A549 (cell line): ENCODE data around the gene OBSL1.

Experiments
- CBX2 ChIP-seq: fragments of 200-600 bp; sonication (generic); IDR thresholded peaks from 2 replicates; pipeline ENCODE4 v1.6.1; 2016; ENCODE audit warnings: low read depth, mild to moderate bottlenecking, borderline replicate concordance
- ESRRA ChIP-seq: fragments of 150-350 bp; IDR thresholded peaks from 2 replicates; pipeline ENCODE4 v1.6.1; 2014; ENCODE audit warnings: mild to moderate bottlenecking, low read length, borderline replicate concordance
- HOXB5 ChIP-seq: fragments of 250-450 bp; sonication (Bioruptor Pico); IDR thresholded peaks from 2 replicates; pipeline ENCODE4 v1.5.0; 2020; ENCODE audit warnings: mild to moderate bottlenecking, moderate library complexity
- JUN ChIP-seq, 2 experiments: fragments of >200 bp; sonication (Bioruptor Twin); formaldehyde crosslinking; IDR thresholded peaks; 2 replicates in 1 of 2; 3 replicates in 1 of 2; pipeline ENCODE4 v1.6.1; 2016 to 2017
- KDM1A ChIP-seq: fragments of 200-600 bp; sonication (generic); IDR thresholded peaks from 2 replicates; pipeline ENCODE4 v1.6.1; 2016; ENCODE audit warnings: low read depth, mild to moderate bottlenecking
- NPAS2 ChIP-seq: fragments of 250-450 bp; sonication (Bioruptor Pico); IDR thresholded peaks from 2 replicates; pipeline ENCODE4 v1.8.0; 2022; ENCODE audit warnings: mild to moderate bottlenecking, moderate library complexity, borderline replicate concordance
- NR3C1 ChIP-seq: fragments of >200 bp; sonication (Bioruptor Twin); formaldehyde crosslinking; IDR thresholded peaks from 3 replicates; pipeline ENCODE4 v1.6.1; 2017
- PHF8 ChIP-seq: fragments of 200-600 bp; sonication (generic); IDR thresholded peaks from 2 replicates; pipeline ENCODE4 v1.6.1; 2016; ENCODE audit warnings: low read depth, mild to moderate bottlenecking, antibody characterized with exemption, moderate library complexity, borderline replicate concordance
- POLR2A ChIP-seq: IDR thresholded peaks from 2 replicates; pipeline ENCODE4 v1.6.1; 2012; ENCODE audit warnings: mild to moderate bottlenecking, low read length
- TF ChIP-seq, protein P1 (sequence below): fragments of >200 bp; sonication (Bioruptor Twin); formaldehyde crosslinking; IDR thresholded peaks from 3 replicates; pipeline ENCODE4 v1.5.1; 2016
- TF ChIP-seq, protein P2 (sequence below): IDR thresholded peaks from 2 replicates; pipeline ENCODE4 v1.6.1; 2012

DNA sequence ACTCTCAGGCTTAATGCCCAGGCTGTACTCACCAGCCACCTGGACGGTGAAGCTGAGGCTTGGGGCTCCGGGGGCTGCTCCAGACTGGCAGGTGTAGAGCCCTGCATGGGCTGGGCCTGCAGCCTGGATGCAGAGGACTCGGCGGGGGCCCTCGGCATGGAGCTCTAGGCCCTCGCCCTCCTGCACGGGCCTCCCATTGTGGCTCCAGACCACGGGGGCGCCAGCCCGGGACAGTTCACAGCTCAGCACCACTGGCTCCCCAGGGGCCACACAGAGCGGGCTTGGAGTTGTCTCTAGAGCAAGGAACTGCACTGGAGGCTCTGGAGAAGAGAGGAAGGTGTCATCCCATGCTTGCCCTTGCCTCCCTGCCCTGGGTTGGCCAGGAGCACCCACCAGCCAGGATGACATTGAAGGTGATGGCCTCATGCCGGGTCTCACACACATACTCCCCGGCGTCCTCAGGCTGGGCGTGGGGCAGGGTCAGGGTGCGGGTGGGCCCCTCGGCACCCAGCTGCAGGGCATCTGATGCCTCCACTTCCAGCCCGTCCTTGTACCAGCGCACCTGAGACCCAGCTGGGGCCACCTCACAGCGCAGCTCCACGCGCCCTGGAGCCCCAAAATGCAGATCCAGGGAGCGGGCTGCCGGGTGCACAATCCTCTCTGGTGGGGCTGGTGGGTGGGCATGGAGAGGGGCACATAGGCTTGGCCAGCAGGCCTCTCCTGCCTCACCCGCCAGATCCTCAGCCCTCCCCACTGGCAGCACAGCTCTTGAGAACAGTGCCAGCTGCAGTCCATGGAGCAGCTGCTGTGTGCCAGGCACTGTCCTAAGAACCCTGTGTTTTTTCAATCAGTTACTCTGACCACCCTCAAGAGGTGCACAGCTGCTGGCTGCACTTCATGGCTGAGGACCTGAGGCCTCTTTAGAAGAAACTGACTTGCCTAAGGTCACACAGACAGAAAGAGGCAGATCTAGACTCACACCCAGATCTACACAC lies 13.3 kb downstream of the OBSL1 start:
- TF ChIP-seq JUN (IDR thresholded peaks at IDR 0.05) (no peak), ESRRA (no peak), POLR2A (no peak), KDM1A (no peak), CBX2 (no peak), HOXB5 (CRISPR knock-in tag) (no peak), NPAS2 (CRISPR knock-in tag) (no peak), NR3C1 (no peak), PHF8 (no peak)
- TF ChIP-seq, protein P1, sequence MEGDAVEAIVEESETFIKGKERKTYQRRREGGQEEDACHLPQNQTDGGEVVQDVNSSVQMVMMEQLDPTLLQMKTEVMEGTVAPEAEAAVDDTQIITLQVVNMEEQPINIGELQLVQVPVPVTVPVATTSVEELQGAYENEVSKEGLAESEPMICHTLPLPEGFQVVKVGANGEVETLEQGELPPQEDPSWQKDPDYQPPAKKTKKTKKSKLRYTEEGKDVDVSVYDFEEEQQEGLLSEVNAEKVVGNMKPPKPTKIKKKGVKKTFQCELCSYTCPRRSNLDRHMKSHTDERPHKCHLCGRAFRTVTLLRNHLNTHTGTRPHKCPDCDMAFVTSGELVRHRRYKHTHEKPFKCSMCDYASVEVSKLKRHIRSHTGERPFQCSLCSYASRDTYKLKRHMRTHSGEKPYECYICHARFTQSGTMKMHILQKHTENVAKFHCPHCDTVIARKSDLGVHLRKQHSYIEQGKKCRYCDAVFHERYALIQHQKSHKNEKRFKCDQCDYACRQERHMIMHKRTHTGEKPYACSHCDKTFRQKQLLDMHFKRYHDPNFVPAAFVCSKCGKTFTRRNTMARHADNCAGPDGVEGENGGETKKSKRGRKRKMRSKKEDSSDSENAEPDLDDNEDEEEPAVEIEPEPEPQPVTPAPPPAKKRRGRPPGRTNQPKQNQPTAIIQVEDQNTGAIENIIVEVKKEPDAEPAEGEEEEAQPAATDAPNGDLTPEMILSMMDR, result no peak
- TF ChIP-seq, protein P2, sequence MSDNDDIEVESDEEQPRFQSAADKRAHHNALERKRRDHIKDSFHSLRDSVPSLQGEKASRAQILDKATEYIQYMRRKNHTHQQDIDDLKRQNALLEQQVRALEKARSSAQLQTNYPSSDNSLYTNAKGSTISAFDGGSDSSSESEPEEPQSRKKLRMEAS, result no peak
